Parathyroid adenoma (tissue), 2 donors: ENCODE results near the gene GRIK1.

Experiments
- H2AFZ ChIP-seq: fragments of 300-600 bp; sonication (generic); one replicate; pipeline ENCODE4 v1.7.0; 2017; ENCODE audit warnings: antibody characterized with exemption, mild to moderate bottlenecking
- H3K27ac ChIP-seq: fragments of 300-600 bp; sonication (generic); one replicate; pipeline ENCODE4 v1.7.0; 2017
- H3K27me3 ChIP-seq: fragments of 300-600 bp; sonication (generic); one replicate; pipeline ENCODE4 v1.7.0; 2017; ENCODE audit warnings: low read length; ENCODE audit not compliant: control insufficient read depth, insufficient read depth
- H3K36me3 ChIP-seq: fragments of 300-600 bp; sonication (generic); one replicate; pipeline ENCODE4 v1.7.0; 2017; ENCODE audit warnings: low read length; ENCODE audit not compliant: control insufficient read depth, insufficient read depth
- H3K4me1 ChIP-seq: fragments of 300-600 bp; sonication (generic); one replicate; pipeline ENCODE4 v1.7.0; 2017; ENCODE audit warnings: control low read depth
- H3K4me2 ChIP-seq: fragments of 300-600 bp; sonication (generic); one replicate; pipeline ENCODE4 v1.7.0; 2017; ENCODE audit warnings: low read length
- H3K4me3 ChIP-seq: fragments of 300-600 bp; sonication (generic); one replicate; pipeline ENCODE4 v1.7.0; 2017; ENCODE audit warnings: low read depth, low read length
- H3K79me2 ChIP-seq: fragments of 300-600 bp; sonication (generic); one replicate; pipeline ENCODE4 v1.7.0; 2017; ENCODE audit warnings: control low read depth
- H3K9ac ChIP-seq: fragments of 300-600 bp; sonication (generic); one replicate; pipeline ENCODE4 v1.7.0; 2017; ENCODE audit warnings: mild to moderate bottlenecking
- H3K9me3 ChIP-seq: fragments of 300-600 bp; sonication (generic); one replicate; pipeline ENCODE4 v1.7.0; 2017; ENCODE audit warnings: low read length; ENCODE audit not compliant: control insufficient read depth
- CTCF ChIP-seq: fragments of 300-600 bp; sonication (generic); IDR thresholded peaks from one replicate; pipeline ENCODE4 v1.7.0; 2017; ENCODE audit warnings: antibody characterized with exemption, mild to moderate bottlenecking
- donor health status: primary hyperparathyroidism.

Gene GRIK1

GRCh38 chr21:29887313-29888009, 52.3 kb downstream of the GRIK1 start:
- Histone ChIP-seq H2AFZ (no peak overlapping the region), H3K4me2 (no peak overlapping the region), H3K4me1 (no peaks in the 10 kb centered on the region), H3K4me3 (no peak overlapping the region), H3K27me3 (no peaks in the 10 kb centered on the region), H3K27ac (no peak overlapping the region), H3K9me3 (no peaks in the 10 kb centered on the region), H3K79me2 (no peaks in the 10 kb centered on the region), H3K36me3 (no peaks in the 10 kb centered on the region), H3K9ac (no peak overlapping the region)
- TF ChIP-seq CTCF: no peak

- Histone ChIP-seq H3K4me2 (no peak overlapping the region), H3K9me3 (no peaks in the 10 kb centered on the region), H3K4me3 (no peak overlapping the region), H3K9ac (no peak overlapping the region), H3K27ac (no peak overlapping the region), H2AFZ (no peak overlapping the region), H3K4me1 (no peaks in the 10 kb centered on the region), H3K36me3 (no peaks in the 10 kb centered on the region), H3K79me2 (no peaks in the 10 kb centered on the region), H3K27me3 (no peaks in the 10 kb centered on the region)
- no peak for TF ChIP-seq CTCF
Measured at GRCh38 chr21:29885491-29885890, 54.3 kb downstream of the GRIK1 start.

- Histone ChIP-seq H3K36me3 (no peaks in the 10 kb centered on the region), H3K4me2 (no peak overlapping the region)
- no peak for TF ChIP-seq CTCF
Measured at GRCh38 chr21:29875873-29876272, 63.9 kb downstream of the GRIK1 start.

GRCh38 chr21:29875036-29875716, 64.6 kb downstream of the GRIK1 start:
- no peaks in the 10 kb centered on the region for H3K36me3 ChIP-seq
- no peak overlapping the region for H3K9ac ChIP-seq
- H2AFZ ChIP-seq: no peak overlapping the region
- no peaks in the 10 kb centered on the region for H3K4me1 ChIP-seq
- H3K4me3 ChIP-seq: no peak overlapping the region
- no peaks in the 10 kb centered on the region for H3K27me3 ChIP-seq
- no peak for TF ChIP-seq CTCF
- H3K79me2 ChIP-seq: no peaks in the 10 kb centered on the region
- H3K4me2 ChIP-seq: no peak overlapping the region
- no peak overlapping the region for H3K27ac ChIP-seq
- H3K9me3 ChIP-seq: no peaks in the 10 kb centered on the region

More at GRCh38 chr21:29875873-29876272, 63.9 kb downstream of the GRIK1 start:
- H3K27me3 ChIP-seq: no peaks in the 10 kb centered on the region
- no peaks in the 10 kb centered on the region for H3K9me3 ChIP-seq
- H2AFZ ChIP-seq: no peak overlapping the region
- no peak overlapping the region for H3K9ac ChIP-seq
- H3K79me2 ChIP-seq: no peaks in the 10 kb centered on the region
- no peak overlapping the region for H3K4me3 ChIP-seq
- H3K27ac ChIP-seq: no peak overlapping the region
- H3K4me1 ChIP-seq: no peaks in the 10 kb centered on the region
